HEK293 (cell line): ENCODE data around the gene TSPEAR.

Source experiments
- CTCF ChIA-PET: fragments of 350-600 bp; formaldehyde crosslinking; extraction: SDS; loops from one replicate; lab custom pipeline; 2021; ENCODE audit warnings: antibody characterized with exemption; lab: Yijun Ruan, JAX
- POLR2A ChIA-PET: fragments of 300-600 bp; formaldehyde crosslinking; extraction: SDS; loops from one replicate; lab custom pipeline; 2020; ENCODE audit warnings: antibody characterized with exemption, inconsistent platforms; lab: Yijun Ruan, JAX
- H3K27ac ChIP-seq: fragments of 200-500 bp; sonication (Bioruptor generic); 2 replicates; pipeline ENCODE4 v1.5.1; 2014; ENCODE audit warnings: low read depth, low read length, control low read depth, inconsistent platforms; ENCODE audit errors: extremely low read depth
- H3K36me3 ChIP-seq, 2 experiments: fragments of 200-500 bp in 1 of 2; sonication (Bioruptor generic) in 1 of 2; 1 replicate in 1 of 2; 2 replicates in 1 of 2; pipeline ENCODE4 v1.5.1; 2014 to 2017; ENCODE audit warnings: inconsistent platforms in 2 of 2, low read length in 2 of 2; ENCODE audit not compliant: control insufficient read depth in 2 of 2, insufficient read depth in 1 of 2
- H3K4me1 ChIP-seq: fragments of 200-500 bp; sonication (Bioruptor generic); 2 replicates; pipeline ENCODE4 v1.5.1; 2014; ENCODE audit warnings: mild to moderate bottlenecking, low read length, inconsistent platforms; ENCODE audit not compliant: control insufficient read depth, insufficient read depth
- H3K4me3 ChIP-seq: 2 replicates; pipeline ENCODE4 v1.5.1; 2011; ENCODE audit warnings: low read depth, mild to moderate bottlenecking, control low read depth, low read length, moderate library complexity
- H3K9me3 ChIP-seq: fragments of 200-500 bp; sonication (Bioruptor generic); 2 replicates; pipeline ENCODE4 v1.5.1; 2014; ENCODE audit warnings: low read depth, low read length, inconsistent platforms; ENCODE audit not compliant: control insufficient read depth, insufficient read depth
- BCL11B ChIP-seq: fragments of 450-650 bp; formaldehyde crosslinking; IDR thresholded peaks from 2 replicates; pipeline ENCODE4 v1.5.1; 2016; ENCODE audit warnings: low read depth, missing biosample characterization, missing genetic modification characterization
- BCL6B ChIP-seq: fragments of 450-650 bp; formaldehyde crosslinking; IDR thresholded peaks from 2 replicates; pipeline ENCODE4 v1.5.1; 2017; ENCODE audit warnings: missing biosample characterization, missing genetic modification characterization
- GFI1B ChIP-seq: fragments of 450-650 bp; formaldehyde crosslinking; IDR thresholded peaks from 2 replicates; pipeline ENCODE4 v1.5.1; 2016; ENCODE audit warnings: missing biosample characterization, missing genetic modification characterization
- GLI4 ChIP-seq: fragments of 450-650 bp; formaldehyde crosslinking; IDR thresholded peaks from 2 replicates; pipeline ENCODE4 v1.5.1; 2016; ENCODE audit warnings: missing biosample characterization, missing genetic modification characterization
- IKZF3 ChIP-seq: fragments of 450-650 bp; IDR thresholded peaks from 2 replicates; pipeline ENCODE4 v1.5.0; 2018; ENCODE audit warnings: missing biosample characterization, mild to moderate bottlenecking, missing genetic modification characterization, moderate library complexity
- PATZ1 ChIP-seq: fragments of 450-650 bp; formaldehyde crosslinking; IDR thresholded peaks from 2 replicates; pipeline ENCODE4 v1.5.1; 2016; ENCODE audit warnings: missing biosample characterization, missing genetic modification characterization
- ZBTB49 ChIP-seq: fragments of 450-650 bp; formaldehyde crosslinking; IDR thresholded peaks from 2 replicates; pipeline ENCODE4 v1.5.1; 2016; ENCODE audit warnings: missing biosample characterization, missing genetic modification characterization, low read depth
- ZBTB7A ChIP-seq: fragments of 450-650 bp; formaldehyde crosslinking; IDR thresholded peaks from 2 replicates; pipeline ENCODE4 v1.5.1; 2016; ENCODE audit warnings: low read depth, missing biosample characterization, missing genetic modification characterization
- ZFHX2 ChIP-seq: fragments of 450-650 bp; formaldehyde crosslinking; conservative IDR thresholded peaks from 2 replicates; pipeline ENCODE4 v1.5.1; 2016; ENCODE audit warnings: missing biosample characterization, missing genetic modification characterization
- ZNF138 ChIP-seq: fragments of 450-650 bp; formaldehyde crosslinking; IDR thresholded peaks from 2 replicates; pipeline ENCODE4 v1.5.1; 2016; ENCODE audit warnings: missing biosample characterization, missing genetic modification characterization, borderline replicate concordance
- ZNF248 ChIP-seq: fragments of 450-650 bp; formaldehyde crosslinking; IDR thresholded peaks from 2 replicates; pipeline ENCODE4 v1.5.1; 2017; ENCODE audit warnings: missing biosample characterization, missing genetic modification characterization
- ZNF302 ChIP-seq: fragments of 450-650 bp; formaldehyde crosslinking; IDR thresholded peaks from 2 replicates; pipeline ENCODE4 v1.5.1; 2016; ENCODE audit warnings: missing biosample characterization, missing genetic modification characterization, low read depth
- ZNF530 ChIP-seq: fragments of 450-650 bp; formaldehyde crosslinking; IDR thresholded peaks from 2 replicates; pipeline ENCODE4 v1.5.1; 2016; ENCODE audit warnings: low read depth, missing biosample characterization, missing genetic modification characterization
- ZNF560 ChIP-seq: fragments of 450-650 bp; formaldehyde crosslinking; IDR thresholded peaks from 2 replicates; pipeline ENCODE4 v1.5.1; 2017; ENCODE audit warnings: missing biosample characterization, missing genetic modification characterization, borderline replicate concordance
- ZNF654 ChIP-seq: fragments of 450-650 bp; formaldehyde crosslinking; IDR thresholded peaks from 2 replicates; pipeline ENCODE4 v1.5.1; 2016; ENCODE audit warnings: low read depth, missing biosample characterization, missing genetic modification characterization
- ZSCAN30 ChIP-seq: fragments of 450-650 bp; IDR thresholded peaks from 2 replicates; pipeline ENCODE4 v1.5.1; 2018; ENCODE audit warnings: missing biosample characterization, mild to moderate bottlenecking, missing genetic modification characterization, moderate library complexity
- ZSCAN4 ChIP-seq: fragments of 450-650 bp; formaldehyde crosslinking; IDR thresholded peaks from 2 replicates; pipeline ENCODE4 v1.5.1; 2017; ENCODE audit warnings: missing biosample characterization, missing genetic modification characterization

Gene TSPEAR

GRCh38 chr21:44459712-44460440 is 251.5 kb downstream of the TSPEAR start:
- H3K36me3 ChIP-seq: peaks cover 0 to 5% of the 10 kb centered on the region in 2 experiments; a peak in 1 of 3 replicates
- CTCF ChIA-PET: no interaction called here

GRCh38 chr21:44458971-44459711 is 252.2 kb downstream of the TSPEAR start:
- CTCF ChIA-PET: interaction anchor here (1.3 kb wide), 1 partner anchor 25 kb away, joined by 3 read pairs; no protein-coding TSS in a partner anchor
- TF ChIP-seq ZSCAN30 (tag by site-specific recombination) (no peak), ZNF302 (tag by site-specific recombination) (no peak), BCL6B (tag by site-specific recombination) (no peak), ZNF560 (tag by site-specific recombination) (no peak), GLI4 (no peak), ZNF654 (no peak), ZSCAN4 (tag by site-specific recombination) (no peak), ZNF248 (tag by site-specific recombination) (no peak), BCL11B (tag by site-specific recombination) (no peak), ZNF138 (tag by site-specific recombination) (no peak), ZNF530 (tag by site-specific recombination) (no peak), PATZ1 (tag by site-specific recombination) (no peak)
- TF ChIP-seq, all 188 proteins: peak for 0
- Histone ChIP-seq H3K4me1 (no peaks in the 10 kb centered on the region), H3K9me3 (no peaks in the 10 kb centered on the region), H3K27ac (no peak overlapping the region), H3K4me3 (no peak overlapping the region), H3K36me3 (peaks cover 0 to 5% of the 10 kb centered on the region in 2 experiments; a peak in 1 of 3 replicates)
- POLR2A ChIA-PET: no interaction called here

More at GRCh38 chr21:44459712-44460440, 251.5 kb downstream of the TSPEAR start:
- no peaks in the 10 kb centered on the region for H3K4me1 ChIP-seq
- H3K9me3 ChIP-seq: no peaks in the 10 kb centered on the region
- H3K27ac ChIP-seq: no peak overlapping the region
- POLR2A ChIA-PET: no interaction called here
- no peak overlapping the region for H3K4me3 ChIP-seq
- TF ChIP-seq ZFHX2 (tag by site-specific recombination) (no peak), ZNF560 (tag by site-specific recombination) (no peak), GFI1B (tag by site-specific recombination) (no peak), ZBTB7A (no peak), IKZF3 (tag by site-specific recombination) (no peak), ZNF654 (no peak), ZBTB49 (tag by site-specific recombination) (no peak), ZNF530 (tag by site-specific recombination) (no peak)
- TF ChIP-seq, all 188 proteins: peak for 0
